ENCODE results near the gene RAB10. TPM values are rescaled to one million over a fixed set of nuclear protein-coding genes. Genes with fewer than 3 reads are reported as not detected.
A peak's percentile ranks its signal among the peaks of the same experiment; 100 is the strongest.
"Not testable (repeated sequence)": the region's sequence is repeated elsewhere in the genome, so short reads cannot be mapped to it uniquely, and the experiment has no call there.

RAB10 gene
- total RNA-seq, 1 donor from 2014 or later = 192 TPM

DNA sequence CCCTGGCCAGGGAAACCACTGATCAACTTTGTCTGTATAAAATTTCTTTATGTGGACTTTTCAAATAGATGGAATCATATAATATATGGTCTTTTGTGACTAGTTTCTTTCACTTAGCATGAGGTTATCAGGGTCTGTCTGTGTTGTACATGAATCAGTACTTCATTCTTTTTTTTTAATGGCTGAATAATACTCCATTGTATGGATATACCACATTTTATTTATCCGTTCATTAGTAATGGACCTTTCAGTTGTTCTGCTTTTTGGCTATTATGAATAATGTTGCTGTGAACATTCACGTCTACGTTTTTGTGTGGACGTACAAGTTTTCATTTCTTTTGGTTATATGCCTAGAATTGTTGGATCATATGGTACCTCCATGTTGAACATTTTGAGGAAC, 69.9 kb downstream of the RAB10 start:
- H3K27me3 ChIP-seq (ENCODE audit: insufficient read depth, low read length) = no peaks in the 10 kb centered on the region
- peaks cover 89% of the 10 kb centered on the region for H3K79me2 ChIP-seq (ENCODE audit: insufficient read depth, low read length)
- H3K27ac ChIP-seq (ENCODE audit: low read depth, low read length) = no peak overlapping the region
- H3K4me1 ChIP-seq (ENCODE audit: insufficient read depth, low read length) = no peaks in the 10 kb centered on the region
- Mint-ChIP-seq H3K4me3 (ENCODE audit: unreplicated experiment) (no peak overlapping the region), H3K27ac (ENCODE audit: unreplicated experiment) (peak overlapping the region; percentile 67), H3K4me1 (ENCODE audit: low read depth, unreplicated experiment) (no peaks in the 10 kb centered on the region), H3K27me3 (ENCODE audit: low read depth, unreplicated experiment) (no peaks in the 10 kb centered on the region), H3K36me3 (ENCODE audit: low read depth, unreplicated experiment) (peaks cover 11% of the 10 kb centered on the region), H3K9me3 (ENCODE audit: unreplicated experiment) (no peaks in the 10 kb centered on the region)
- TF ChIP-seq, protein P1, sequence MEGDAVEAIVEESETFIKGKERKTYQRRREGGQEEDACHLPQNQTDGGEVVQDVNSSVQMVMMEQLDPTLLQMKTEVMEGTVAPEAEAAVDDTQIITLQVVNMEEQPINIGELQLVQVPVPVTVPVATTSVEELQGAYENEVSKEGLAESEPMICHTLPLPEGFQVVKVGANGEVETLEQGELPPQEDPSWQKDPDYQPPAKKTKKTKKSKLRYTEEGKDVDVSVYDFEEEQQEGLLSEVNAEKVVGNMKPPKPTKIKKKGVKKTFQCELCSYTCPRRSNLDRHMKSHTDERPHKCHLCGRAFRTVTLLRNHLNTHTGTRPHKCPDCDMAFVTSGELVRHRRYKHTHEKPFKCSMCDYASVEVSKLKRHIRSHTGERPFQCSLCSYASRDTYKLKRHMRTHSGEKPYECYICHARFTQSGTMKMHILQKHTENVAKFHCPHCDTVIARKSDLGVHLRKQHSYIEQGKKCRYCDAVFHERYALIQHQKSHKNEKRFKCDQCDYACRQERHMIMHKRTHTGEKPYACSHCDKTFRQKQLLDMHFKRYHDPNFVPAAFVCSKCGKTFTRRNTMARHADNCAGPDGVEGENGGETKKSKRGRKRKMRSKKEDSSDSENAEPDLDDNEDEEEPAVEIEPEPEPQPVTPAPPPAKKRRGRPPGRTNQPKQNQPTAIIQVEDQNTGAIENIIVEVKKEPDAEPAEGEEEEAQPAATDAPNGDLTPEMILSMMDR (IDR thresholded peaks at IDR 0.05; ENCODE audit: insufficient read depth, low read depth, low read length) = no peak
- no peak for TF ChIP-seq EZH2 (IDR thresholded peaks at IDR 0.05; ENCODE audit: insufficient read depth, low read length)
- H3K9me3 ChIP-seq (ENCODE audit: insufficient read depth, low read depth, low read length) = no peaks in the 10 kb centered on the region
- no peak overlapping the region for H2AFZ ChIP-seq (ENCODE audit: low read depth, low read length)
- H3K9ac ChIP-seq (ENCODE audit: low read length) = no peak overlapping the region
- no peak overlapping the region for H3K4me3 ChIP-seq (ENCODE audit: insufficient read depth, low read depth, low read length)
- FAIRE-seq = no peak
- peaks cover 7% of the 10 kb centered on the region for H3K36me3 ChIP-seq (ENCODE audit: insufficient read depth, low read length)
- no peak overlapping the region for H3K4me2 ChIP-seq (ENCODE audit: low read length)
- DNase-seq (ENCODE audit: low read depth) = no peak
- peaks cover 85% of the 10 kb centered on the region for H4K20me1 ChIP-seq (ENCODE audit: insufficient read depth, low read length)

GRCh38 chr2:26108701-26109100, 74.8 kb downstream of the RAB10 start:
- H3K79me2 ChIP-seq (ENCODE audit: insufficient read depth, low read length) = peaks cover 68% of the 10 kb centered on the region
- H4K20me1 ChIP-seq (ENCODE audit: insufficient read depth, low read length) = peaks cover 61% of the 10 kb centered on the region
- not testable (repeated sequence) for FAIRE-seq

DNA sequence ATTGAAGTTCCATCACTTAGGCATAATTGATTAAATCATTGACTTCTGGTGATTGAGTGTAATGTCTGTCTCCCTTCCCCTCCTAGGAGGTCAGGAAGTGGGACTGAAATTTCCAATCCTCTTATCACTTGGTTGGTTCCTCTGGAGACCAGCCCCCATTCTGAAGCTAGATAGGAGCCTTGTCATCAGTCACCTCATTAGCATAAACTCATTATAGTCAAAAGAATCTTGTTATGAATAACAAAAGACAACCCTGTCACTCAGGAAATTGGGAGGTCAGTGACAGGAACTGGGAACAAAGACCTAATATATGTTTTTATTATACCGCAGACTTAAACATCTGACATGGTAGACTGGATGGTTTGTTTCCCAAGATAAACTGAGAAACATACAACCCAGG, 78.3 kb downstream of the RAB10 start:
- no peaks in the 10 kb centered on the region for H3K4me1 Mint-ChIP-seq (ENCODE audit: low read depth, unreplicated experiment)
- H3K27ac ChIP-seq (ENCODE audit: low read depth, low read length) = no peak overlapping the region
- H3K36me3 ChIP-seq (ENCODE audit: insufficient read depth, low read length) = peaks cover 25% of the 10 kb centered on the region
- peaks cover 9% of the 10 kb centered on the region for H3K36me3 Mint-ChIP-seq (ENCODE audit: low read depth, unreplicated experiment)
- H3K4me1 ChIP-seq (ENCODE audit: insufficient read depth, low read length) = no peaks in the 10 kb centered on the region
- H3K4me3 ChIP-seq (ENCODE audit: insufficient read depth, low read depth, low read length) = no peak overlapping the region
- H3K79me2 ChIP-seq (ENCODE audit: insufficient read depth, low read length) = peaks cover 56% of the 10 kb centered on the region
- H3K4me3 Mint-ChIP-seq (ENCODE audit: unreplicated experiment) = no peak overlapping the region
- peaks cover 50% of the 10 kb centered on the region for H4K20me1 ChIP-seq (ENCODE audit: insufficient read depth, low read length)
- no peaks in the 10 kb centered on the region for H3K27me3 Mint-ChIP-seq (ENCODE audit: low read depth, unreplicated experiment)
- no peaks in the 10 kb centered on the region for H3K9me3 ChIP-seq (ENCODE audit: insufficient read depth, low read depth, low read length)
- no peak overlapping the region for H2AFZ ChIP-seq (ENCODE audit: low read depth, low read length)
- no peak for DNase-seq (ENCODE audit: low read depth)
- no peak overlapping the region for H3K9ac ChIP-seq (ENCODE audit: low read length)
- no peak overlapping the region for H3K4me2 ChIP-seq (ENCODE audit: low read length)
- no peak for FAIRE-seq
- H3K27ac Mint-ChIP-seq (ENCODE audit: unreplicated experiment) = no peak overlapping the region
- H3K27me3 ChIP-seq (ENCODE audit: insufficient read depth, low read length) = no peaks in the 10 kb centered on the region
- TF ChIP-seq EZH2 (IDR thresholded peaks at IDR 0.05; ENCODE audit: insufficient read depth, low read length) = no peak
- TF ChIP-seq, protein P1 (IDR thresholded peaks at IDR 0.05; ENCODE audit: insufficient read depth, low read depth, low read length) = no peak
- no peaks in the 10 kb centered on the region for H3K9me3 Mint-ChIP-seq (ENCODE audit: unreplicated experiment)

More at GRCh38 chr2:26108701-26109100, 74.8 kb downstream of the RAB10 start:
- H3K4me1 Mint-ChIP-seq (ENCODE audit: low read depth, unreplicated experiment); H2AFZ ChIP-seq (ENCODE audit: low read depth, low read length); H3K27me3 ChIP-seq (ENCODE audit: insufficient read depth, low read length); DNase-seq (ENCODE audit: low read depth); H3K4me3 ChIP-seq (ENCODE audit: insufficient read depth, low read depth, low read length); H3K9ac ChIP-seq (ENCODE audit: low read length); H3K9me3 Mint-ChIP-seq (ENCODE audit: unreplicated experiment); H3K27me3 Mint-ChIP-seq (ENCODE audit: low read depth, unreplicated experiment); H3K4me2 ChIP-seq (ENCODE audit: low read length); H3K4me1 ChIP-seq (ENCODE audit: insufficient read depth, low read length); H3K27ac Mint-ChIP-seq (ENCODE audit: unreplicated experiment); H3K9me3 ChIP-seq (ENCODE audit: insufficient read depth, low read depth, low read length); H3K27ac ChIP-seq (ENCODE audit: low read depth, low read length); H3K4me3 Mint-ChIP-seq (ENCODE audit: unreplicated experiment): not testable (repeated sequence)
- H3K36me3 Mint-ChIP-seq (ENCODE audit: low read depth, unreplicated experiment) = peaks cover 14% of the 10 kb centered on the region
- peaks cover 19% of the 10 kb centered on the region for H3K36me3 ChIP-seq (ENCODE audit: insufficient read depth, low read length)

All from astrocyte (in vitro differentiated cells and primary cell).